GM18870 (cell line): ENCODE measurements around the gene GPR137B.
A peak's percentile ranks its signal among the peaks of the same experiment; 100 is the strongest.
"Not testable (repeated sequence)": the region's sequence is repeated elsewhere in the genome, so short reads cannot be mapped to it uniquely, and the experiment has no call there.

Experiments
- ATAC-seq: cut with Tn5 transposase; IDR thresholded peaks from one replicate; pipeline ENCODE4 v1.9.1; 2021; ENCODE audit warnings: moderate library complexity; ENCODE audit not compliant: unreplicated experiment

The GPR137B gene

DNA sequence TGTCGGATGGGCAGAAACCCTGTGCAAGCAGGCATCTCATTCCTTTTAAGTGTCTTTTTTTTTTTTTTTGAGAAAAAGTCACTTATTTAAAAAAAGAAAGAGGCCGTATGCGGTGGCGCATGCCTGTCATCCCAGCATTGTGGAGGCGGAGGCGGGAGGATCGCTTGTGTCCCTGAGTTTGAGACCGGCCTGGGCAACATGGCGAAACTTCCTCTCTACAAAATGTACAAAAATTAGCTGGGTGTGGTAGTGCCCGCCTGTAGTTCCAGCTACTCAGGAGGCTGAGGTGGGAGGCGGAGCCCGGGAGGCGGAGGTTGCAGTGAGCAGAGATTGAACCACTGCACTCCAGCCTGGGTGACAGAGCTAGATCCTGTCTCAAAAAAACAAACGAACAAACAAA lies 1.7 kb downstream of the GPR137B start:
- no peak for ATAC-seq

DNA sequence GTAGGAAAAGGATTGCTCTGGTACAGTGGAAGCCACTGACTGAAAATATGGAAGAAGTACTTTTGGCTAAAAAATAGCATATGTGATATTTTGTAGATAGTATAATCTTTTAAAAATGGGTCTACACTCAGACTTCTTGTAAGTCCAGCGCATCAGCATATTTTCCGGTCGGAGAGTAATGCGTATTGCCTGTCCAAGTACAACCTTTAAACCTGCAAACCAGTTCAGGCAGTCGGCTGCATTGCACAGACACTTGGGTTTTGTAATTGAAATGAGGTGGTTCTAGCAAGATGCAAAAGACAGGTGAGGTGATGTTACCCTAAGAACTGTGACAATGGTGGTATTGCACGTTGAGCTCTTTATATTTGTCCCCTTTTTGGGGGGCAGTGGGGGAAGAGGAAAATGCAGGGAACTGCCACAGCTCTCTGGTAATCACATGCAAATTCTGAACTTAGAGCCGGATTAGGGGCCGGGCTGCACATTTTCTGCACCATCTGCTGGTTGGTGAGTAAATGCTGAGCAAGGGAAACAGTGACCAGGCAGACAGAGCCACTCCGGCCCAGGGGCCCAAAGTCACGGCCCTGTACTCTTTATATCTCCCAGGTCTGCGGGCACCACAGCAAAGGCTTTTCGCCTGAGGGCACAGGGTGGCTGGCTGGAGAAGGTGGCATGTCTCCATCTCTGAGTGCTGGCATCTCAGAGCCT lies 2.3 kb downstream of the GPR137B start:
- no peak for ATAC-seq

DNA sequence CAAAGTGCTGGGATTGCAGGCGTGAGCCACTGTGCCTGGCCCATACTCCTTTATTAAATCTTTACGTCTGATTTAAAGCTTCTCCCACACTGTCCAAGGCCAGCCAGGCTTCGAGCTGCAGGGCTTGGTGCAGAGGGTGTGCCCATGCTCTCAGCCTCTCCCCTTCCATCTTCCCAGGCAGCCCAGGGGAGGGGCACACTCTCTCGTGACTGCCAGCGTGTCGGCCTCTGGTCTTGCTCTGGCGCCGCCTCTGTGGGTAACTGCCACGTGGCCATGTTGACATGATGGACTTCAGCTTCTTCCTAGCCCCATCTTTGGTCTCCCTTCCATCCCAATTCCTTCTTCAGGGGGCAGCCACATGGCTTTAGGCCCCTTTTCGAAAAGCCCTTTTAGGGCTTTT lies 4.7 kb downstream of the GPR137B start:
- no peak for ATAC-seq

DNA sequence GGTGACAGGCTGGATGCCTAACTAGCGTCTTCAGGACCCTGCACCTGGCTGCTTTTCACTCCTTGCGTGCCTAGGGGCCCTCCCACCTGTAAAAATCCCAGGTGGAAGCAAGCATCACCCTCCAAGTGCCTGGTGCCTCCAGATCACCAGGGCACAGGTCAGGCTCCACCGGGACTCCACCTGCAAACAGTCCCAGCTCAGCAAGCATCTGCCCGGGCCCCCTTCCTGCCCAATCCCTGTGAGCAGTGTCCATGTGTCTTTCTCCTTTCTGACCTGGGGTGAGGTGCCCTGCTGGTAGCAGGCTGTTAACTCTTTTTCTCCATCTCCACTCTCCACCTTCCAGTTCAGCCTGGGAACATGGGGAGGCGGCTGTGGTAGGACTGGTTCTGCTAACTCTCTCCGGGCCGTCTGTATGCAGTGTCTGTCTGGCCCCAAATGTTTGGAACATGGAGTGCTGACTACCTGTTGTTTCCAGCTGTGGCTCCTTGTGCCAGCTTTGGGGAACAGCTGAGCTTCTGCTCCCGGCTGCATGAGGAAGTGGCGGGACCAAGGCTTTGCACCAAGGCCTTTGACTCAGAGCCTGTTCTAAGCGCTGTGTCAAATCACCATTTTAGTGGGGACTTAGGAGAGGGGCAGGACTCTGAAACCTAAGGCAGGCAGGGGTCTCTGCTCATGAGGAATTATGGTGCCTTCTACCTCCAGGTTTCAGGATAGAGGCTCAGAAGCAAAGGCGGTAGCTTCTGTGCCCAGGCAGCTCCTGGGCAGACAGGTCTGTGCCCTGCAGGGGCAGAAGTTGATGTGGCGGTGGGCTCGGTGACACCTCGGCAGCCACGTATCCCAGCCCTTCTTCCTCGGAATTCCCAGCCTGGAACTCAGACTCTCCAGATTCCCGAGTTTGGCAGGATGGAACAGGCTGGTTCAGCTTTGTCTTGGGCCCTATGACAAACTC lies 5.5 kb downstream of the GPR137B start:
- no peak for ATAC-seq

DNA sequence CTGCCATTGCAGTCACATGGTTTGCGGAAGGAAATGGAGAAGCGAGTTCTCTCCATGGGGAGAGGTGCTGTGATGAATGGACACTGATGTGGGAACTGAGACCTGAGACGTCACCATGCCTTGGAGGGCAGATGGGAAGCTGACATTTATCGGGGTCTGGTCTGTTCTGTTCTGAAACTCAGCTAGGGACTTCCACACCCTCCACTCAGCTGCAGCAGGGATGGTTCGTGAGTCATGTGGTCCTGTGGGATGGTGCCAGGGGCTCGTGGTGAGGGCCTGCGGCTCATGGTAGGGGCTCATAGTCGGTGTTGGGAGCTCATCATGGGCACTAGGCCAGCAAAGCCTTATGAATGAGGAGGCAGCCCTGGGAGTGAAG lies 6.1 kb downstream of the GPR137B start:
- ATAC-seq: no peak

DNA sequence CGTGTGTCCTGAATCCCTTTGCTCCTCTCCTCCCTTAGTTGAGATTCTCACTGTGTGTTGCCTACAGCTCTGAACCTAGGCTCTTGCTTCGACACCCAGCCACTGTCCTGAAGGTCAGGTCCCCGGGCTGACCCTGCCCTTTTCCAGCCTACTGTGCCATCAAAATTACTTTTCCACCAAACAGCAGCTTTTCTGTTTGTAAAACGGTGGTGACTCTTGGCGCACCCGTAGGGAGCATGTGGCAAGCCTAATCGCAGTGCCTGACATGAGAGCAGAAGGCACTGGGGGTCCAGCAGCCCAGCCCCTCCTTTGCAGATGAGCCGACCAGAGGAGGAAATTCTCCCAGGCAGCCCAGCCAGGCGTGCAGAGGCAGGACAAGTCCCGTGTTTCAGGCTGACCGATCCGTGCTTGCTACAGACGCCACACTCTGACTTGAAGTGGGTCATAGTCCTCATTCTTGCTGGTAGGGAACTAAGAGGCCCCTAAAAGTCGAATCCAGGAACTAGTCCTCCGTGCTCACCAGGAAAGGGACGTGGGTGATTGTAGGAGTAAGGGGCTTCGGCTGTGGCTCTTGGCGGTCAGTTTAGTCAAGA lies 6.8 kb downstream of the GPR137B start:
- no peak for ATAC-seq

DNA sequence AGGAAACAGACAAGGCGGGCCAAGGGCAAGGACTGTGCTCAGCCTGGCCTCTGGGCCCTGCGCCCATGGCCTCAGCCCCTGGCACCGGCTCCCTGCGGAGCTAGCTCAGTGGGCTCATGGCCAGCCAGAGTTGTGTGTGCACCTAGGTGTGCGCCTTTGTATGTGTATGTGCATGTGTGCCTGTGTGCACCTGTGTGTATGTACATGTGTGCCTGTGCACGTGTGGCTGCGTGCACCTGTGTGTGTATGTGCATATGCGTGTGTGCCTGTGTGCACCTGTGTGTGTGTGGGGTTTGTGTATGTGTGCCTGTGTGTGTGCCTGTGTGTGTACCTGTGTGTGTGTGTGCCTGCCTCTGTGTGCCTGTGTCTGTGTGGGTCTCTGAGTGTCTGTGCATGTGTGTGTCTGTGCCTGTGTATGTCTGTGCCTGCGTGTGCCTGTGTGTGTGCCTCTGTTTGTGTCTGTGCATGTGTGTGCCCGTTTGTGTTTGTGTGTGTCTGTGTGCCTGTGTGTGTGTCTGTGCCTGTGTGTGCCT lies 7.4 kb downstream of the GPR137B start:
- ATAC-seq: no peak

DNA sequence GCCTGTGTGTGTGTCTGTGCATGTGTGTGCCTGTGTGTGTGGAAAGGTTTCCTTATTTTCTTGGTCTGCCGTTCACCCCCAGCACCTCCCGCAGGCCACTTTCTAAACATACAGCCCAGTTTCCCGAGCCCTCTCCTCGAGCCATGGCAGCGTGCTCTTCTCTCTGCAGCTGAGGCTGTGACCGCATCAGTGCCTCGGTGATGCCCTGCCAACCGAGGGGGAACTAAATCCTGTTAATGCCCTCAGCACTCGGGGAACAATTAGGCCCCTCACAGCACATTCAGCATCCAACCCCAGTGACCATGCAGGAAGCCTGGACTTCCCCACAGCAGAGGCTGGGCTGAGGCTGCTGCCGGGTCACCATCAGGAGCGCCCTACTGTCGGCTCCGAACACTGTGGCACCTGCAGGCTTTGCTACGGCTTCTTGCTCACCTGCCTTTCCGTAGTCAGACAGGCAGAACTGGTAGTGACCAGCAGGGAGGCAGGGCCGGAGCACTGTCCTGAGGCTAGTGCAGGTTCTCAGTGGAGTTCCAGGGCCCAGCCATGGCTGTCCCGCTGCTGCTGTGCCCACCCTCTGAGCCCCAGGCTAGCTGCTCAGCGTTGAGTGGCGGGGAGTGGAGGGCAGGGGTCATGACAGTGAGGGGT lies 8.1 kb downstream of the GPR137B start:
- ATAC-seq: no peak

DNA sequence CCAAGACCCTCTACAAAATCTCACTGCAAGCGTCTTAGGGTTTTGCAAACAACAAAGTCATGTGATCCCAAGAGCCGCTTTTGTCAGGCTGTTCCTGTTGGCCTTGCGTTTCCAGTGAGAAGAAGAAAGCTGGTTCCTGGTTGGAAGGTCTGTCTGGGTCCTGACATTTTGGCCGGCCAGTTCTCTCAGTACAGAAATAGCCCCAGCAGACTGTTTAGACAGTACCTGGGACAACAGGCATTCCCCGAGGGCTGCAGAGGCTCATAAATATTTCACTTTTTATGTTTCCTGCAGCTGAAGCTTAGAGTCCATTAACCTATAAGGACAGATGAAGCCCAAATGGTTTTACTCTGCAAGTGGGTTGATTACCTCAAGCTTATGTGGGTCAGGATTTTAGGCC lies 8.6 kb downstream of the GPR137B start:
- no peak for ATAC-seq

DNA sequence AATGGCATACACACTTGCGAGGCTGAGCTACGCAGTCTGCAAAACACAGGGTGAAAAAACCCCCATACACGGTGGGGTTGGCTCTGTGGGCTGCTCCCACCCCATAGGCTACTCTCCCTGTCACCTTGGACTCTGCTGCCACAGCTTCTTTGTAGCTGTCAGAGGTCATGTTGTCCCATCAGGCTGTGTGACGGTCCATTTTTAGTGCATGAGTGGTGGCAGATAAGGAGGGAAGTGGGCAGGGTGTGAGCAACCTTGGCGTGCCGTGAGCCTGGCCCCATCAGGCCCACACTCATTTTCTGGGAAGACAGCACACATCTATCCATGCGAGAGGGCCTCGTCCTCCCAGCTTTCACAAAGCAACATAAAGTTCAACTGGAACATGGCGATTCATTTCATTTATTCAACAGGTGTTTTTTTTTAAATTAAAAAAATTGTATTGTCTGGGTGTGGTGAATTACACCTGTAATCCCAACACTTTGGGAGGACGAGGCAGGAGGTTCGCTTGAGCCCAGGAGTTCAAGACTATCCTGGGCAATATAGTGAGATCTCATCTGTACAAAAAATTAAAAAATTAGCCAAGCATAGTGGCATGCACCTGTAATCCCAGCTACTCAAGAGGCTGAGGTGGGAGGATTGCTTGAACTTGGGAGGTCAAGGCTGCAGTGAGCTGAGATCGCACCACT lies 9.5 kb downstream of the GPR137B start:
- no peak for ATAC-seq

DNA sequence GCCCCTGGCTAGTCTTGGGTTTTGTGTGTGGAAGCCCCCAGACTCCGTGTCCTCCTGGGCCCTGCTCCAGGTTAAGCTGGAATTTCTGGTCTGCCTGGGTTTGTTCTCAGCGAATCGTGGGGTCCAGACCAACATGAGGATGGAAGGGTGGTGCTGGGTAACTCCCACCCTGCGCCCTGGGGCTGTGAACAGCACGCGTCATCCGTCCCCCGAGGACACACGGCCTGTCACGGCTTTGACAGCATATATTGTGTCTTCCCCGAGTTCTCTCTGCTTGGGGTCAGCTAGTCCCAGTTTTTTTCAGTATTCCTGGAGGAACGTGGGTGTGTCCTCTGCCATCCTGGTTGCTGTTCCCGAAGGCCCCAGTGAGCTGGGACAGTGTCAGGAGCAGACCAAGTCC lies 11.8 kb downstream of the GPR137B start:
- no peak for ATAC-seq

DNA sequence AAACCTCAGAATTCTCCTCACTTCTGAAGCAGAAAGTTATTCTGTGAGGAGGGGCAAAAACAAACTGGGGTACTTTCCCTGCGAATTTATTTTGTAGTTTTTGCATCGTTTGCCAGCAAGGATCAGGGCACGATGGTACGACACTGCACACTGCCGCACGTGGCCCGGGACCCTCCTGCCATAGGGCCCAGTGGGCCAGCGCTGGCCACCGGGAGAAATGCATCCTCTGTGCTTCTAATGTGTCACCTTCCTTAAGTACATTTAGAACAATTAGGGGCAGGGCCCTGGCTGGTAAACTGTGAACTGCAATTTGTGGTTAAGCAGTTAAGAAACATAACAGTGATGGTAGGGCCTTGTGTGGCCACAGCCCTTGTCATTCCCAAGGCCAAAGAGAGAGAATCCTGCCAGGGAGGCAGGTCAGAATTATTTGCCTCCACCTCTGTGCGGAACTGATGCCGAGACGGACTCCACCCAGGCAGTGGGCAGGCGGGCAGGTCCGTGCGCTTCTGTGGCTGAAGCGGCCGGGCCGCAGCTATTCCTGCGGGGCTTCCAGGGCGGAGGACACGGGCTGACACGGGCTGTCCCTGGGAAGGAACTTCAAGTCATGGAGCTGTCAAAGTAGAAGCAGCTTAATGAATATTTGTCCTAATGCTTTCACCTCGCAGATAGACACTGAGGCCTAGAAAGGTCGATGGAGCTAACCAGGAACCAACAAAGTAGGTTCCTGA lies 12.5 kb downstream of the GPR137B start:
- ATAC-seq: no peak

DNA sequence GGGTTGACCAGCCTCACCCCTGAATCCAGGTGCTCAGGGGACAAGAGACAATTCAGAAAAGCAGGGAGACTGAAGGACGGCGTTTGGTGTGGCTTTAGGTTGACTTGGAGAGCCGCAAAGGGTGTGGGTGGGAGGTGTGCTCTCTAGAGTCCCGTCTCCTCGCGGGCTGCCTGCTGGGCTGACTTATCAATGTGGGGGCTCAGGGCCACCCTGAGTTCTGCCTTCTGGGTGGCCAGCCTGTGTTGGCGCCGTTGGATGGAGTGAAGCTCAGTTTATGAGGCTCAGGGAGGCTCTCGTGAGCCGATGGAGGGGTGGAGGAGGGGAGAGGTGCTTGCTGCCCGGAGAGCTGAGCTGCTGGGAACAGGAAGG lies 13.0 kb downstream of the GPR137B start:
- ATAC-seq: no peak

DNA sequence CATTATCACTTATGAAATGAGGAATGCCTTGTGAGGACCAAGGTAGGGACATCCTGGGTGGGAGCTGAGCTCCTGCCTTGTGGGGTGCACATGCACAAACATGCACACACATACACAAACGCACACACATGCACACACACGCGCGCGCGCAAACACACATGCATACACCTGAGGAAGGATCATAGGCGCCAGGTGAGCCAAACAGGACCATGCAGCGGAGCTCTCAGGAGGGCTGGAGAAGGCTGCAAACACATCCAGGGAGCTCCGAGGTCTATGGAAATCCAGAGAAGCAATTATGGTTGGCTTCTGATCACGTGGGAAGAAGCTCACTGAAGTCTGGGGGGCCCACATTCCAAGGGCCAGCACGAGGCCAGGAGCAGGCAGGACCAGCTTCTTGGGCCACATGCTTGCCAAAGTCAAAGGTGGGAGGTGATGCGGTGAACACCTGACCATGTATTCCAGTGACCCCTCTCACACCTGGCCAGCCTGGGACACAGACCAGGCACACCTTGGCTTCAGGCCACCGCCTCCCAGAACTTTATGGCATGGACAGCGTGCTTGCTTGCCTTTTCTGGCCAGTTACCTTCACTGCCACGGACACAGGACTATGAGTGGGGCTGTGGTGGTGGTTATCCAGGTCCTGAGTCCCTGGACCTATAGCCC lies 13.6 kb downstream of the GPR137B start:
- no peak for ATAC-seq

DNA sequence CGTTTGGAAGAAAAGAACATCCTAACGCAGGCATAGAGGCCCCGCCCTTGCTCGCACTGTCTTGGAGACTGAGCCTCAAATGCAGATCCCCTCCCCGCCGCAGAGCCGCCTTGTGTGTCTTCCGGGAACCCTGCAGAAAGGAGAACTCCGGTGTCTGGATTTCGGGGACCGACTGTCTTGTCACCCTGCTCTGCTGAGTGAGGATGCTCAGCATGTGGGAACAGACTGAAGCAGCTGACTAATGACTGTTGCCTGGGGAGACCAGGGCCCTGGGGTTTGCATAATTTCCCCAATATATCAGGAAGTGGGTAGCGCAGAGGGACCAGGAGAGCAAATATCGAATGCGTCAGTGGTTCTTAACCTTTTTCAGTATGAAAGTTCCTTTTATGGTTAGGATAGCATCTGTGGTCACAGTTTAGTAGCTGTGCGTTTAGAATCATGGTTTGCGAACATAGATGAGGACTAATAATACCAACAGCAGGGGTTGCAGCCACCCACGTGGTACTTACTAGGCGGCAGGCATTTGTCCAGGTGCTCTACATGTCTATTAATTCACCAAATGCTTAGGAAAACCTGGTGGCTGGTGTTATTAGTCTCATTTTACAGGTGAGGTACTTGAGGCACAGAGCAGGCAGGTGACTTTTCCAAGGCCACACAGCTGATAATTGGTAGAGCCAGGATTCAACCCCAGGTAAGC lies 14.3 kb downstream of the GPR137B start:
- ATAC-seq: peak; percentile 82

DNA sequence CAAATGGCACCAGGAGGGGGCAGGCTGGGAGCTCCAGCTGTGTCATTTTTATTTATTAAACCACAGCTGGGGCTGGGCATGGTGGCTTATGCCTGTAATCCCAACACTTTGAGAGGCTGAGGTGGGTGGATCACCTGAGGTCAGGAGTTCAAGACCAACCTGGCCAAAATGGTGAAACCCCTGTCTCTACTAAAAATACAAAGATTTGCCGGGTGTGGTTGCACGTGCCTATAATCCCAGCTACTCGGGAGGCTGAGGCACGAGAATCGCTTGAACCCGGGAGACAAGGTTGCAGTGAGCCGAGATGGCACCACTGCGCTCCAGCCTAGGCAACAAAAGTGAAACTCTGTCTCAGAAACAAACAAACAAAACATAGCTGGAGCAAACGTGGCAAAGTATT lies 15.7 kb downstream of the GPR137B start:
- not testable (repeated sequence) for ATAC-seq

DNA sequence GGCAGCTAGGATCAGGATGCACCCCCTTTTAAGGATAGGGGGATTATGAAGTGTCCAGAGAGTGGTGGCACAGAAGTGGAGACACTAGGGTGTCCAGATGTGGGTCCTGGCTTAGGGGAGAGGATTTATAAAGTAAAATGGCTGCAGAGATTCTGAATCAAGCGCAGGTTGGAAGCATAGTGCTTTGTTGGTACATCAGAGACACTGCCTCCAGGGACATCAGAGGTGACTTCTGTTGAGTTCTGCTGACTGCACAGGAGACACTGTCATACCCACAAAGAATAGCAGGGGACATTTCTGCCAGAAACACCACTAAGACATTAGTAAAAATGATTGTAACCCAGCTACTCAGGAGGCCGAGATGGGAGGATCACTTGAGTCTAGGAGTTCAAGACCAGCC lies 16.4 kb downstream of the GPR137B start:
- ATAC-seq: no peak

DNA sequence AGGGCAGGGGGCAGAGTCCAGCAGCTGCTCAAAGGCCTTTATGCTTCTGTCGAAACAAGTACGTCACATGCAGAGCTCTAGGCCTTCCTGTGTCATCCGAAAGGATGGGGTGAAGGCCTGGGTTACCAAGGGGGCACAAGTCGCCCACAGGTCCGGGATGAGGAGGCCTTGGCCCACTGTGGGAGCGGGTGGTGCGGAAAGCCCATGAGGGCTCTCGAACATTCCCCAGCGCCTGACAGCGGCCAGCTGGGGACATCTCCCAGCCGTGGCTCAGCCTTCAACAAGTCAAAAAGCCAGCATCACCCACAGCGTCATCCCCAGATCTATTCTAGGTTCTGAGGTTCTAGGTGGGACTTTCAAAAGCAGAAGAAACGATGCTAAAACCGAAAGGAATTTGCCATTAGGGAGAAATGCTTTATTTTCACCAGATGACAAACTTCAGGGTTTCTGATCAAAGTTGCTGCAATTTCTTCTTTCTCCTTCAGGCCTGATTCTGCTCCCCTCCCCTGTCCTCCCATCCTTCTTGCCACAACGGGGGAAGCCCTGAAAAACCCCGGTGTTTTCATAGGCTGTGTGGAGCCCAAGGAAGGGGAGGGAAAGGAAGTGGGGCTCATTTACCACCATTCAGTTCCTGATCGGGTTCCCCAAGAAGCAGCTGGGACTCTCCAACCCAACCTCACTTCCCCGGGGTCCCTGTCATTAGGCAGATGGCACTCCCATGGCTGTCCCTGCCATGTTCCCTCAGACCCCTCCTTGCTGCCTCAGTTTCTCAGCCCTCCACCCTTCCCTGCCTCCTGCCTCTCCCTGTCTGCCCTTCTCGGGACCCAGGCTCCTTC lies 17.6 kb downstream of the GPR137B start:
- peak; percentile 45 for ATAC-seq
